ENCODE results near the gene MAPK11.

Gene MAPK11

GRCh38 chr22:50303515-50303847, 33.3 kb upstream of the MAPK11 start:
- H3K36me3 Mint-ChIP-seq = no peaks in the 10 kb centered on the region
- H3K9me3 Mint-ChIP-seq (ENCODE audit: low read depth) = no peaks in the 10 kb centered on the region
- peaks cover 4% of the 10 kb centered on the region for H3K4me1 Mint-ChIP-seq (ENCODE audit: low read depth)
- no peak overlapping the region for H3K4me3 Mint-ChIP-seq
- H3K27ac Mint-ChIP-seq = no peak overlapping the region
- H3K27me3 Mint-ChIP-seq = no peaks in the 10 kb centered on the region

GRCh38 chr22:50302564-50302963, 32.4 kb upstream of the MAPK11 start:
- no peak overlapping the region for H3K27ac Mint-ChIP-seq
- H3K36me3 Mint-ChIP-seq = no peaks in the 10 kb centered on the region
- no peaks in the 10 kb centered on the region for H3K27me3 Mint-ChIP-seq
- H3K9me3 Mint-ChIP-seq (ENCODE audit: low read depth) = no peaks in the 10 kb centered on the region
- H3K4me1 Mint-ChIP-seq (ENCODE audit: low read depth) = peaks cover 4% of the 10 kb centered on the region
- no peak overlapping the region for H3K4me3 Mint-ChIP-seq

GRCh38 chr22:50302041-50302541, 31.9 kb upstream of the MAPK11 start:
- Mint-ChIP-seq H3K4me1 (ENCODE audit: low read depth) (peaks cover 4% of the 10 kb centered on the region), H3K27me3 (no peaks in the 10 kb centered on the region), H3K9me3 (ENCODE audit: low read depth) (no peaks in the 10 kb centered on the region), H3K36me3 (no peaks in the 10 kb centered on the region), H3K4me3 (no peak overlapping the region), H3K27ac (no peak overlapping the region)

GRCh38 chr22:50301581-50301991, 31.4 kb upstream of the MAPK11 start:
- no peak overlapping the region for H3K4me3 Mint-ChIP-seq
- H3K27ac Mint-ChIP-seq = no peak overlapping the region
- no peaks in the 10 kb centered on the region for H3K27me3 Mint-ChIP-seq
- H3K4me1 Mint-ChIP-seq (ENCODE audit: low read depth) = peaks cover 4% of the 10 kb centered on the region
- no peaks in the 10 kb centered on the region for H3K36me3 Mint-ChIP-seq
- H3K9me3 Mint-ChIP-seq (ENCODE audit: low read depth) = no peaks in the 10 kb centered on the region

- no peaks in the 10 kb centered on the region for H3K36me3 Mint-ChIP-seq
- H3K27me3 Mint-ChIP-seq = no peaks in the 10 kb centered on the region
- H3K27ac Mint-ChIP-seq = no peak overlapping the region
- no peaks in the 10 kb centered on the region for H3K4me1 Mint-ChIP-seq (ENCODE audit: low read depth)
- H3K4me3 Mint-ChIP-seq = no peak overlapping the region
- H3K9me3 Mint-ChIP-seq (ENCODE audit: low read depth) = no peaks in the 10 kb centered on the region
Observed at GRCh38 chr22:50300620-50301257, 30.6 kb upstream of the MAPK11 start.

GRCh38 chr22:50299785-50300619, 29.8 kb upstream of the MAPK11 start:
- no peaks in the 10 kb centered on the region for H3K27me3 Mint-ChIP-seq
- H3K9me3 Mint-ChIP-seq (ENCODE audit: low read depth) = no peaks in the 10 kb centered on the region
- H3K36me3 Mint-ChIP-seq = no peaks in the 10 kb centered on the region
- H3K4me1 Mint-ChIP-seq (ENCODE audit: low read depth) = no peaks in the 10 kb centered on the region
- H3K27ac Mint-ChIP-seq = no peak overlapping the region
- H3K4me3 Mint-ChIP-seq = no peak overlapping the region

GRCh38 chr22:50298937-50299784, 29.0 kb upstream of the MAPK11 start:
- Mint-ChIP-seq H3K27ac (no peak overlapping the region), H3K36me3 (no peaks in the 10 kb centered on the region), H3K9me3 (ENCODE audit: low read depth) (no peaks in the 10 kb centered on the region), H3K4me1 (ENCODE audit: low read depth) (peaks cover 2% of the 10 kb centered on the region), H3K4me3 (no peak overlapping the region), H3K27me3 (no peaks in the 10 kb centered on the region)

- H3K4me1 Mint-ChIP-seq (ENCODE audit: low read depth) = peaks cover 2% of the 10 kb centered on the region
- H3K9me3 Mint-ChIP-seq (ENCODE audit: low read depth) = no peaks in the 10 kb centered on the region
- no peaks in the 10 kb centered on the region for H3K36me3 Mint-ChIP-seq
- no peaks in the 10 kb centered on the region for H3K27me3 Mint-ChIP-seq
- no peak overlapping the region for H3K27ac Mint-ChIP-seq
- no peak overlapping the region for H3K4me3 Mint-ChIP-seq
Observed at GRCh38 chr22:50298266-50298637, 28.1 kb upstream of the MAPK11 start.

GRCh38 chr22:50297510-50298265, 27.5 kb upstream of the MAPK11 start:
- H3K4me1 Mint-ChIP-seq (ENCODE audit: low read depth) = peaks cover 6% of the 10 kb centered on the region
- H3K4me3 Mint-ChIP-seq = no peak overlapping the region
- no peak overlapping the region for H3K27ac Mint-ChIP-seq
- H3K9me3 Mint-ChIP-seq (ENCODE audit: low read depth) = no peaks in the 10 kb centered on the region
- no peaks in the 10 kb centered on the region for H3K36me3 Mint-ChIP-seq
- no peaks in the 10 kb centered on the region for H3K27me3 Mint-ChIP-seq

- Mint-ChIP-seq H3K9me3 (ENCODE audit: low read depth) (no peaks in the 10 kb centered on the region), H3K4me3 (no peak overlapping the region), H3K27ac (no peak overlapping the region), H3K36me3 (no peaks in the 10 kb centered on the region), H3K4me1 (ENCODE audit: low read depth) (peaks cover 11% of the 10 kb centered on the region), H3K27me3 (no peaks in the 10 kb centered on the region)
Observed at GRCh38 chr22:50296658-50297490, 26.7 kb upstream of the MAPK11 start.

- Mint-ChIP-seq H3K4me1 (ENCODE audit: low read depth) (peaks cover 12% of the 10 kb centered on the region), H3K36me3 (no peaks in the 10 kb centered on the region), H3K9me3 (ENCODE audit: low read depth) (no peaks in the 10 kb centered on the region), H3K27me3 (no peaks in the 10 kb centered on the region), H3K27ac (peak overlapping the region; percentile 28), H3K4me3 (peak overlapping the region; percentile 57)
Observed at GRCh38 chr22:50294319-50294656, 24.1 kb upstream of the MAPK11 start.

GRCh38 chr22:50293441-50294318, 23.5 kb upstream of the MAPK11 start:
- peak overlapping the region; percentile 28 for H3K27ac Mint-ChIP-seq
- H3K27me3 Mint-ChIP-seq = no peaks in the 10 kb centered on the region
- H3K4me3 Mint-ChIP-seq = peak overlapping the region; percentile 44
- no peaks in the 10 kb centered on the region for H3K36me3 Mint-ChIP-seq
- peaks cover 12% of the 10 kb centered on the region for H3K4me1 Mint-ChIP-seq (ENCODE audit: low read depth)
- H3K9me3 Mint-ChIP-seq (ENCODE audit: low read depth) = no peaks in the 10 kb centered on the region

Data from activated naive CD8-positive, alpha-beta T cell (primary cell).